Ovary (tissue), 9 donors: ENCODE results near the gene LRRC15. TPM values are rescaled to one million over a fixed set of nuclear protein-coding genes. Genes with fewer than 3 reads are reported as not detected.

ENCODE experiments used
- DNase-seq, 5 donors: peaks; one replicate each; pipeline ENCODE4 v3.0.0-alpha.2; 2019 to 2020
- H3K27ac ChIP-seq, 2 donors: fragments of 200-600 bp; one replicate each; pipeline versions ENCODE4 v1.5.1 to v1.8.0; 2019 to 2022
- H3K27me3 ChIP-seq: fragments of 200-600 bp; one replicate; pipeline ENCODE4 v1.8.0; 2022
- H3K36me3 ChIP-seq: fragments of 200-600 bp; sonication (generic); one replicate; pipeline ENCODE4 v1.5.1; 2019
- H3K4me1 ChIP-seq: one replicate; pipeline ENCODE4 v1.8.1; 2013; ENCODE audit warnings: mild to moderate bottlenecking, moderate library complexity; ENCODE audit not compliant: insufficient read depth
- H3K4me3 ChIP-seq: fragments of 200-600 bp; sonication (generic); one replicate; pipeline ENCODE4 v1.5.1; 2017
- H3K9me3 ChIP-seq, 2 donors: fragments of 200-600 bp in 1 of 2; sonication (generic) in 1 of 2; one replicate each; pipeline versions ENCODE4 v1.5.1 to v1.8.1; 2013 to 2019; ENCODE audit warnings: mild to moderate bottlenecking in 1 of 2, moderate library complexity in 1 of 2
- CTCF ChIP-seq, 3 donors: fragments of 450-650 bp in 2 of 3; fragments of 200-600 bp in 1 of 3; IDR thresholded peaks; one replicate each; pipeline versions ENCODE4 v1.5.1 to v1.8.0; 2016 to 2022; ENCODE audit warnings: antibody characterized with exemption in 3 of 3, mild to moderate bottlenecking in 1 of 3
- EP300 ChIP-seq: sonication (generic); formaldehyde crosslinking; IDR thresholded peaks from one replicate; pipeline ENCODE4 v1.6.1; 2017; ENCODE audit warnings: antibody characterized with exemption
- POLR2A ChIP-seq: fragments of 450-650 bp; IDR thresholded peaks from one replicate; pipeline ENCODE4 v1.6.1; 2017; ENCODE audit warnings: antibody characterized with exemption, mild to moderate bottlenecking, moderate library complexity
- WGBS, 3 donors: extraction: QIAGEN DNeasy Blood & Tissue Kit in 1 of 3; methylation state at CpG; one replicate each; pipeline versions ENCODE4 v1.1.5 to v1.1.7; 2013 to 2017; 5-methylcytosine and 5-hydroxymethylcytosine counted together
- intact Hi-C, 4 donors: fragments of 100-400 bp; cut with DNase I; formaldehyde crosslinking; loops; one replicate each; pipeline versions ENCODE4 v1.11.0 to v1.15.1; 2022 to 2023
- polyA plus RNA-seq, 2 donors: library from polyadenylated mRNA; stranded (reverse); fragments of 200-250 nt in 1 of 2; fragments of 350-450 nt in 1 of 2; fragmentation: Illumina TruSeq in 1 of 2; extraction: RNeasy Lipid Tissue Mini Kit (QIAGEN cat#74804) in 1 of 2; gene quantifications; one replicate each; pipeline ENCODE4 v1.2.3, GENCODE V29; 2013 to 2014
- total RNA-seq, 7 donors: library from RNA; depleted of rRNA in 2 of 7; stranded (reverse); fragments of >200 nt in 2 of 7; fragmentation: NEBNext Ultra II Directional in 3 of 7; extraction: Animal tissue kit (Norgen Biotek cat#: 25700) in 3 of 7; gene quantifications; one replicate each; pipeline versions ENCODE4 v1.1.0 to v1.2.4, GENCODE V29; 2016 to 2023
- donor health status: DM: no; HTN: no; CAD: no; lungs with moderate emphysema.
- donor health status: DM: no; HTN: no; CAD: no.
- donor health status: Bipolar disorder and iron deficiency.
- donor health status: DM: yes; HTN: yes; CAD: no.
- donor health status: DM: no; HTN: no; CAD: no.
- donor health status: DM: yes; HTN: yes; CAD: no.

Gene LRRC15
- total and polyA plus RNA-seq, 9 donors = 0.05 to 2.5 (median 0.19) TPM; not detected in 1

- peaks cover 12% of the 10 kb centered on the region for H3K4me1 ChIP-seq
- no peaks in the 10 kb centered on the region for H3K9me3 ChIP-seq
- TF ChIP-seq POLR2A = no peak
- no peak for TF ChIP-seq EP300
- no peak for TF ChIP-seq CTCF (IDR thresholded peaks at IDR 0.05)
- H3K4me3 ChIP-seq = no peak overlapping the region
- H3K36me3 ChIP-seq = no peaks in the 10 kb centered on the region
- WGBS, 3 donors = 78 to 84% (median 83%) methylated on average over 10 of the region's 10 CpGs
- no peaks in the 10 kb centered on the region for H3K27me3 ChIP-seq
- intact Hi-C loops = no loop called here
- DNase-seq = no peak
- no peak overlapping the region for H3K27ac ChIP-seq
These were observed 16.8 kb downstream of the LRRC15 start for GRCh38 chr3:194352667-194353246.

- intact Hi-C loops = no loop called here
- H3K27me3 ChIP-seq = no peaks in the 10 kb centered on the region
- TF ChIP-seq CTCF (IDR thresholded peaks at IDR 0.05) (no peak), POLR2A (no peak), EP300 (no peak)
- 91 to 94% (median 93%) methylated on average over 14 of the region's 14 CpGs for WGBS, 3 donors
- H3K4me1 ChIP-seq = peaks cover 12% of the 10 kb centered on the region
- H3K4me3 ChIP-seq = no peak overlapping the region
- DNase-seq = no peak
- no peak overlapping the region for H3K27ac ChIP-seq
- H3K9me3 ChIP-seq = no peaks in the 10 kb centered on the region
- no peaks in the 10 kb centered on the region for H3K36me3 ChIP-seq
These were observed 17.5 kb downstream of the LRRC15 start for GRCh38 chr3:194351952-194352536.

GRCh38 chr3:194351080-194351672, 18.4 kb downstream of the LRRC15 start, which contains the start of gene CPN2:
CPN2 (minus strand) TSS chr3:194351328; CDS start chr3:194342702, 8,626 bp downstream.
- WGBS, 3 donors = 82 to 89% (median 89%) methylated on average over 21 to 24 of the region's 24 CpGs
- Histone ChIP-seq H3K4me3 (no peak within 1 kb of the TSS), H3K27ac (no peak within 1 kb of the TSS), H3K4me1 (peaks cover 7% of the 10 kb centered on the region), H3K27me3 (no peaks in the 10 kb centered on the region), H3K36me3 (no peaks in the 10 kb centered on the region), H3K9me3 (no peaks in the 10 kb centered on the region)
- intact Hi-C loops = no loop called here
- DNase-seq = no peak
- no peak for TF ChIP-seq EP300

GRCh38 chr3:194350726-194351071, 18.8 kb downstream of the LRRC15 start:
- TF ChIP-seq EP300 (no peak), CTCF (IDR thresholded peaks at IDR 0.05) (no peak), POLR2A (no peak)
- Histone ChIP-seq H3K4me3 (no peak overlapping the region), H3K9me3 (no peaks in the 10 kb centered on the region), H3K4me1 (peaks cover 3% of the 10 kb centered on the region), H3K36me3 (no peaks in the 10 kb centered on the region), H3K27ac (no peak overlapping the region), H3K27me3 (no peaks in the 10 kb centered on the region)
- intact Hi-C loops = no loop called here
- WGBS, 3 donors = 76 to 81% (median 79%) methylated on average over 3 of the region's 3 CpGs
- no peak for DNase-seq

- H3K36me3 ChIP-seq = no peaks in the 10 kb centered on the region
- WGBS, 3 donors = 61 to 77% (median 75%) methylated on average over 6 of the region's 6 CpGs
- intact Hi-C loops = no loop called here
These were observed 21.2 kb downstream of the LRRC15 start for GRCh38 chr3:194348354-194348753.

More at GRCh38 chr3:194348354-194348753, 21.2 kb downstream of the LRRC15 start:
- no peak overlapping the region for H3K4me3 ChIP-seq
- DNase-seq = no peak
- TF ChIP-seq EP300 (no peak), POLR2A (no peak), CTCF (IDR thresholded peaks at IDR 0.05) (no peak)
- H3K27ac ChIP-seq = no peak overlapping the region
- no peaks in the 10 kb centered on the region for H3K4me1 ChIP-seq
- no peaks in the 10 kb centered on the region for H3K9me3 ChIP-seq
- no peaks in the 10 kb centered on the region for H3K27me3 ChIP-seq
